Activated CD4-positive, CD25-positive, alpha-beta regulatory T cell (primary cell): ENCODE data around the gene CA14.
"Not testable (repeated sequence)": the region's sequence is repeated elsewhere in the genome, so short reads cannot be mapped to it uniquely, and the experiment has no call there.

Experiments
- DNase-seq, 4 experiments: peaks; one replicate each; lab custom pipeline; 2025; lab: John Stamatoyannopoulos, UW

CA14 gene

DNA sequence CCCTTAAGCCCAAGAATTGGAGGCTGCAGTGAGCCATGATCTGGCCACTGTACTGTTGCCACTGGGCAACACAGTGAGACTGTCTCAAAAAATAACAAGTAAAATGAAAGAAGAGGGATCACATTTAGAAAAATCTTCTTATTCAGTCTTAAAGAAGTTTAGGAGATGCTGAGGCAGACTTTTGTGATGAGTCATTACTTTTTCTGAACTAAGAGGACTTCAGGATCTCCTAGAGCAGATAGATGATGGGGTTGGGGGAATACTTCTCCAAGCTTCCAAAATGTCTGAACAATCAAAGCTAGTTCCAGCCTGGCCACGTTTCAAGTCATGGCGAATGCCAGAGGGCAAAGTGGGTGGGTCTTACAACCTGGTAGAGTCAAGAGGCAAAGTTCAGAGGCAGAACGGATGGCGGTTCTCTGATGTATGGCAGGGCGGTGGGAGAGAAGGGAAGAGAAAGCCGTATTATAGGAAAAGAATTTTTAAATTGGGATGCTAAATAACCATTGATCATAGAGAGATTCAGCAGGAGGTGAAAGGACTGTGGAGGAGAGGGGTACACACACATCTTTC is 22.6 kb downstream of the CA14 start:
- DNase-seq = no peak

DNA sequence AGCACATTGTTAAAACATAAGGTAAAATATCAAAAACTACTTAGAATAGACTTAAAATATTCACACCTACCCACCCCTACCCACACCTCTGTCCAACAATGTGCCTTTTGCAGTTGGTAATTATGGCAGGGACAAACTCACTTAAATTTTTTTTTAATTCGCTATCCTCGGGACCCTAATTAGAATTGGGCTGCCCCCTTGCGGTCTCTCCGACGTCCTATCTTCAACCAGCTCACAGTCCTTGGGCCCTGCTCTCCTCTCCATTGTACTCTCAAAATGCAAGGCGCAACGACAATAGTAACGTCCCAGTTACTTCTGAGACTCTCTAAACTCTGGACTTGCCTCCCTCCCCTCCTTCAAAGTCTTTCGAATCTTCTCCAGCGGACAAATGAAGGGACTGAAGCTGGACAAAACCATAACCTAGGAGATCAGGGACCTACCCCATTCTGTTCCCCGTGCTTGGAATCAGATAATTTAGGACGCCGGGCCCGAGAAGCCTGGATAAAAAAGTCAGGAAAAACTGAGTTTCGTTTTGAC is 23.7 kb downstream of the CA14 start:
- peak; percentile 14 to 45 (median 20) for DNase-seq

DNA sequence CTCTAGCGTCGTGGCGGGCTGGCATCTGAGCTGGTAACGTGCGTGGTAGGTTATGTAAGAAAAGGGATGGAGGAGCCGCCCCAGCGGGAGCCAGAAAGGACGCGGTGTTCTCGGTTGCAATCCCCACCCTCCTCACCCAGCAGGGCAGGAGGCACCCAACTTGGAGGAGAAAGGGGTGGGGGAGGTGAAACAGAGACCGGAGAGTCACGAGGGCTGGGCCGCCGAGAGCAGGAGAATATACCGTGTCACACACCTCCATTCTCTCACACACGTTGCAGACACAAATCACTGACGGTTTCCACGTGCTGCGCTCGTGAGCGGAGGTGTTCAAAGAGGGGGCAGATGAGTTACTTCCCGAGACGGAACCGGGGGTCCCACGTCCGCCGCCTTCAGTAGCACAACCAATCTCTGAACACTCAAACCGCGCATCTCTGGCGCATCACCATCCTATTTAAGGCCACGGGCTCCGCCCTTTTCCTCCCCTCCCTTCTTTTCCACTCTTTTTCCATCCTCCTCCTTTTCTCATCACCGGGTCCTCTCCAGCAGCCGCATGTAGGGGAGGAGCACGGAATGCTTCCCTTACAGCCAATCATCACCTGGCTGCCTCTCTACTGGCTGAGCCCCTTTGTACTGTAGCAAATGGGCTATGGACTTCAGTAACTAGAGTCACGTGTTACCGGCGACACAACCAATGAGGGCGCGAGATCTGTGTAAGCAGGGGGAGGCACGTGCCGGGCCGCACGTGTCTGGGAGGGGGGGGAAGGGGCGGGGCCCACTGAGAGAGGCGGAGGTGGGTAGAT is 24.4 kb downstream of the CA14 start, which contains the start of gene CIART:
Gene CIART, plus strand, starts transcription at position 797 of the 800 bp plus-strand sequence. CDS start 714 bp downstream, outside the sequence.
- peak; percentile 42 to 67 (median 56) for DNase-seq

DNA sequence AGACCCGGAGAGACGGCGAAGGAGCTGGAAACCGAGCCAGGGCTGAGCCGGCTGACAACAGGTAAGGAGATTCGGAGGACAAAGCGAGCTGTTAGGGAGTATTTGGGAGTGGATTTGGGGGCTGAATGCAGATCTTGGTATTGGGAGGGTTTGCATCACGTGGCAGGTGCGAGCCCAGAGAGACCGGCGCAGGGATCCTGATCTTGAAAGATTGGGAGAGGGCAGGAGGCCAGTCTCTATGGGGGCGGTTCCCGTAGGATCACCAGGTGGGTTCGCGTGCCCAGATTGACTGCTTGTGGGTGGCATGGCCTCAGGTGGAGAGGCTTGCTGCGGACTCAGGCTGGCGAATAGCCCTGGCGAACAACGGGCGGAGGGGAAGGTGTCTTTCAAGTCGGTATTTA is 25.0 kb downstream of the CA14 start:
- DNase-seq = no peak

DNA sequence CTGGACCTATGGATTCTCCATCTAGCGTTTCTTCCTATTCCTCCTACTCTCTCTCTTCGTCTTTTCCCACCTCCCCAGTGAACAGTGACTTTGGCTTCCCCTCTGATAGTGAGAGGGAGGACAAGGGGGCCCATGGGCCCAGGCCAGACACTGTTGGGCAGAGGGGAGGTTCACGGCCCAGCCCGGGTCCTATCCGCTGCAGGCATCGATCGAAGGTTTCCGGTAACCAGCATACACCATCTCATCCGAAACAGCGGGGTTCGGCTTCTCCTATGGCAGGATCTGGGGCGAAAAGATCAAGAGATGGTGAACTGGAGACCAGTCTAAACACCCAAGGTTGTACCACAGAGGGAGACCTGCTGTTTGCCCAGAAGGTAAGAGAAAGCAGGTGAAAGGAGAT is 25.7 kb downstream of the CA14 start:
- DNase-seq = no peak

DNA sequence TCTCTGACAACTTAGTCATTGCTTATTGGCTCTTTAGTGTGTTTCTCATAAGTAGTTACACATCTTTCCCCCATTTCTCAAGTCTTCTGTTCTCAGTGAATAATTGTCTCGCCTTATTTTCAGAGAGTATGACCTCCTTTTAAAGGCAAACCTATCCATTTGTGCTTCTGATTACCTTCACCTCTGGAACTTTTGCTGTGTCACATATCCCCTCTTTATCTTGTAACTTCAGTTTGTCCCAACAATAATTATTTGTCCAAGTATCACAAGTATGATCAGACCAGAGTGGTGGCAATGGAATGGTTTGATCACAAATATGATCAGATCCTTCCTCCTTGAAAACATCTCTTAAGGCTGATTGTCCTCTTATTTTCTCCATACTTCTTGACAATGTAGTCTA is 30.8 kb downstream of the CA14 start:
- no peak for DNase-seq

DNA sequence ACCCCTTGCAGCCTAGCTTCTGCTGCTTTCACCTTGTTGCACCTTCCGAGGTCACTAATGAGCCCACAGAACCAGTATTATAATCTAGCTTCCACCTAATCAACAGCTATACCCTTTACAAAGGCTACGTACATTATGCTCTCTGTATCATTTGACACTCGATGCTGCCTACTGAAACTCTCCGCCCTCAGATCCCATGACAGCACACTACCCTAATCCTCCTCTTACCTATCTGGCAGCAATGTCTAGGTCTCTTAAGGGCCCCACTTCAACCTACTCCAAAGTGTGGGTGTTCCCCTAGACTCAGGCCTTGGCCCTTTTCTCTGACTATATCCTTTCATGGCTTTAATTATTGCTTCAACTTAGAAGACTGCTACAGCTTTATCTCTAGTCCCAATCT is 31.2 kb downstream of the CA14 start:
- no peak for DNase-seq

DNA sequence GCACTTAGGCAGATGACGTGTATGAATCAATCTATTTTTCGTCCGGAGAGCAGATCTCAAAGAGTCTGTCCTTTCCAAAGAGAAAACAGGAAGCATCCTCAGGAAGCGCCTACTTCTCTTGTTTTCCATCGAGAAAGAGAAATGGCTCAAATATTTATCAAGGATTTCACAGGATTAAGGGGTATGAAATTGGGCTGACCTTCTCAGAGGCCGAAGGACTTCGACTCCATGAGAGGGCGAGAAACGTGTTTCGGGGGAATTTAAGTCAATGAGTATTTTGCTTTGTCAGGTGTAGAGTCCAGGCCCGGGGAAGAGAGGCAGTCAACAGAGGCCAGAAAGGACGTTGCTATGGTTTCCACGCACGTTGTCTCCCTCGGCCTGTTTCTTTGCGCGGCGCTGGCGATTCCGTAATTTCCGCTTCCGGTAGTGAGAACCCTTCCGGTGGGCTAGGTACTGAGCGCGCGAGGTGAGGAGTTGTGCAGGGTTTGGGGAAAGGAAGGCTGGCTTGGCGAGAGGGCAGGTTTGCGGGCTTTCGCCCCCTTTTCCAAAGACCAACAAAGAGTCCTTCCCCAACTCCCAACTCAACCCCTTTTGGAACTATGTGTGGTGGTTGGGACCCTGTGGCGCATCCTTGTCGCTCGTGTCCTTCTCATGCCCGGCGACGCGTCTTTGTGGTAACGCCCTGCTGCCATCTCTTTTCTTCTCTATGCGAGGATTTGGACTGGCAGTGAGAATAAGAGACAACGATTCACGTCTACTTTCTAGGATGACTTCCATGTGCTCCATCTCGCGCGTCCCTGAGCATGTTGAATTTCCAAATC is 36.1 kb downstream of the CA14 start, which contains the start of gene MRPS21:
Gene MRPS21, plus strand, starts transcription at position 429 of the 821 bp plus-strand sequence. CDS start 506 bp downstream, outside the sequence.
- peak; percentile 69 to 75 (median 70) for DNase-seq

DNA sequence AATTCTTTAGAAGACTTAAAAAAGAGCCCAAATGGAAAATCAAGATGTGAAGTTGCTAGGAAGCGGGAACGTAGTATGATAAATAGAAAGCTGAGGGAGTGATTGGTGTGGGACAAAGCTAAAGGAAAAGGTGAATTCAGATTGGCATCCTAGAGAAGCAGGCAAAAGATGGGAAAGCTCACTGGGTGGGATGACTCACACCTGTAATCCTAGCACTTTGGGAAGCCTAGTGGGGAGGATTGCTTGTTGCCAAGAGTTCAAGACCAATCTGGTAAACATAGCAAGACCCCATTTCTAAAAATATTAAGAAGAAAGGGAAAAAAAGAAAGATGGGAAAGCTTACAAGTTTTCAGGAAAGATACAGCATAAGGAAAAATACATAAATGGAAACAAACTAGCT is 37.9 kb downstream of the CA14 start:
- no peak for DNase-seq

DNA sequence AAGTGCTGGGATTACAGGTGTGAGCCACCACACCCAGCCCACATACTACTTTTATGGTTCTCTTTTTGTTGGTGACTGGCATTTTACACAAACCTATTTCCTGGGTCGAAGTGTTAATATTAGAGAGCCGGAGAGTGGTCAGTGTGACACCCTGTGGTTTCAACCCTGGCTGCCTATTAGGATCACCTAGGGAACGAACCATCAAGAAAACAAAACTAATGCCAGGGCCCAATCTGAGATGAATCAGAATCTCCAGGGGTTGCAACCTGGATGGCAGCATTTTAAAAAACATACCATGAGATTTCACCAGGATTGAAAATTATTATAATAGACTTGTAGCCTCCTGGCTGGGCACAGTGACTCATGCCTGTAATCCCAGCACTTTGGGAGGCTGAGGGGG is 42.1 kb downstream of the CA14 start:
- no peak for DNase-seq

DNA sequence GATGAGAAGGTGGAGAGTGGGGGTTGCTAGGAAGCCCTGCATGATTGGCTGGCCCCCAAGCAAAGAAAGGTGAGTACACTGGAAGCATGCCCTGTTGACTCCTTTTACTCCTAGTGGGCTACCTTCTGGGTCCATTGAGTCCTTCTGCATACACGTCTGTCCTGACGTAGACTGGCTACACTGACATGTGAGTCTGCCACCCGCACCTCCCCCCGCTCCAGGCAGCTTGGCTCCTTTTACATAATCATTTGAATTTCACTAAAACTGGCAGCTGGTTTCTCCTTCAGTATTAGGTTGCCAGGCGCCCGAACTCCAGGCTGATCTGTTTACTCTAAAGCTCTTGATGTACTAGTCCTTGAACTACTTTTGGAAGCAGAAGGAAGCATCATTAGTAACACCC is 44.8 kb downstream of the CA14 start:
- DNase-seq = no peak

DNA sequence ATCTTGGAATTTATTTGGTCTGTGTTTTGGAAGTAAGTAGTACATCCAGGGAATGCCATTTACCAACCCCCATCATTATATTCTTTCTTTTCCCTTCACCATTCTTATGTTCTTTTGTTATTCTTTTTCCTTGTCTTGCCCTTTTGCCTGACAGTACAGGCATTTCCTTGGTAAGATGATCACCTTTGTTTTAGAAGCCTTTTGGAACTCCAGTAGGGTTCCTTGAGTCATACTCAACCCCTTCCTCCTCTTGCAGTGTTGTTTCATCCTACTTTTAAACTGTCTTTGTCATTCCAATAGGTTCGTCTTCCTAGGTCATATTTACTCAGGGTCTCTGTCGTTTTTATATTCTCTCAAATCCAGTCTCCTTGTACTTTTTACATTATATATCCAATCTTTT is 45.3 kb downstream of the CA14 start:
- no peak for DNase-seq

DNA sequence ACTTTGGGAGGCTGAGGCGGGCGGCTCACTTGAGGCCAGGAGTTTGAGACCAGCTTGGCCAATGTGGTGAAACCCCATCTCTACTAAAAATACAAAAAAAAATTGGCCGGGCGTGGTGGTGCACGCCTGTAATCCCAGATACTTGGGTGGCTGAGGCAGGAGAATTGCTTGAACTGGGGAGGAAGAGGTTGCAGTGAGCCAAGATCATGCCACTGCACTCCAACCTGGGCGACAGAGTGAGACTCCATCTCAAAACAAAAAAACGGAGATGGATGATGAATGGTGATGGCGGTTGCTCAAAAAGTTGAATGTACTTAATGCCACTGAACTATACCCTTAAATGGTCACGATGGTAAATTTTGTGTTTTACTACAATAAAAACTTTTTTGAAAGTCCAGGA is 51.0 kb downstream of the CA14 start:
- not testable (repeated sequence) for DNase-seq

DNA sequence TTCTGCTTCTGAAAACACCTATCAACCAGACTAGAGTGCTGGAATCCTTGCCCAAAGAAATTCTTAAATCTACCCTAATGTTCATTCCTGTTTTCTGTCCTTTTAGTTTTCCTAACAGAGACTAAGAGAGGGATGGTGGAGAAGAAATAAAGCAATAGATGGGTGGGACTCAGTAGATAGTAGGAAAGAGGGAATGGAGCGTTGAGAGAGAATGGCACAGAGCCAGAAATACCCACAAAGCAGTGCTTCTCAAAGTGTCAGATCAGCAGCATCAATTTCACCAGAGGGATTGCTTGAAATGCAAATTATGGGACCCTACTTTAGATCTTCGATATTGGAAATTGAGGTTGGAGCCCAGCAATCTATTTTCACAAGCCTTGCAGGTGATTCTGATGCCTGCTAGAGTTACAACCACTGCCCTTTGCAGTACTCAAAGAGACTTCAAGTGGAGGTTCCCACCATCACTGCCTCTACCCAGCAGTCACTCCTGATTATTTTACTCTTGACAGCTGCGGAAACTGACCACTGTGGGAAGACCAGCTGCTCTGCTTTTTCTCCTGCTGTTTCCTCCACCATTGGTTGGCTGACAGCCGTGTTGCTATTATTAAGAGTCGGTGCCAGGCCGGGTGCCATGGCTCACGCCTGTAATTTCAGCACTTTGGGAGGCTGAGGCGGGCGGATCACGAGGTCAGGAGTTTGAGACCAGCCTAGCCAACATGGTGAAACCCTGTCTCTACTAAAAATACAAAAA is 52.4 kb downstream of the CA14 start:
- DNase-seq = no peak

DNA sequence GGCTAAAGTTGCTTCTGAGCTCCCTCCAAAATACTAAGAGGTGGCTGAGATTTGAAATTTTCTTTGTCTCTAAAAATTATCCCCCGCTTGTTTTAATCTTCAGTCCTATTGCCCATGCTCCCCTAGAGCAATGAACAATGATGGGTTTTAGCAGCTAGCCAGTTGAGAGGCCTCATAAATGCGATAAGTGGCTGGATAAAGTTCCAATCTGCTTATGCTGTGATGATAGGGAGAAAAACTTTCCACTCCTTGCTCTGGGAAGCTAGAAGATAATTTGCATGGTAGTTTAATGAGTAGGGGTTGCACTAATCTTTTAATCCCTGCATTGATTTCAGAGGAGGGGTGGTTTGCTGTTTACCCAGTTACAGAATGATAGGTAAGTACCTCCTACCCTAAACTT is 54.2 kb downstream of the CA14 start:
- DNase-seq = no peak
